AG08395 (cell line): ENCODE data around the gene GPBAR1.

Experiments
- DNase-seq: peaks from one replicate; pipeline ENCODE4 v3.0.0; 2012; ENCODE audit warnings: mixed read lengths, low spot score

The GPBAR1 gene

GRCh38 chr2:218260742-218261422 lies at the start of gene GPBAR1:
TSS of gene GPBAR1 (plus strand) at chr2:218261015. CDS start at chr2:218262725, 1,710 bp downstream.
- DNase-seq = no peak

DNA sequence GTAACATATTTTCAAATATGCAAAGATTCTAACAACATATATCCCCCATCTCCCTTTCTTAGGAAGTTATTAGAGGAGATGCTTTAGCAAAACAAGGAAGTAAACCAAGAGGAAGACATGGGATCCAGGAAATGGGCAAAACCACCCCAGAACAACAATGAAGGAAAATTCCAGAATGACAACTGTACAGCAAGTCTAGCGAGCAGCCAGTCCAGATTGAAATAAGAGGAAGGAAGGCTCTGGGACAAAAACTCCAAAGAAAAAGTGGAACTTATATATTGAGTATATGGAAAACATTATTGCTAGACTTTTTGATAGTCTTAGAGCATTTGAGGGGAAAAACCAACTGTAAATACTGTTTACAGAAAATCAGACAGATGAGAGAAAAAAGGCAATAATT lies 46.7 kb upstream of the GPBAR1 start:
- no peak for DNase-seq

DNA sequence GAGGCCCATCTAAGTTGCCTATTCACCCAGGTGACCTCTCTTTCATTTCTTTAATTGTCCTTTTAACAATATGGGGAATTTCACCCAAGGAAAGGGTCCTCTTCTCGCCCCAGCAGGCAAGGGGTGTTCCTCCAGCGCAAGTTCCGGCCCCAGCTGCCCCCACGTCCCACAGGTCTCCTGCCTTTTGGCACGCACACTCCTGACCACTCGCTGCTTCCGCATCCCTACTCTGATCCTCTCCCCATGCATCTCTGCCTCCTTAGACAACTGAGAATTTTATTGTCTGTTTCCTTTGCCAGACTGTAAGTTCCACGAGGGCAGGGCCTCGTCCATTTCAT lies 44.5 kb upstream of the GPBAR1 start:
- no peak for DNase-seq

- peak; percentile 97 for DNase-seq
Measured at GRCh38 chr2:218216674-218217359, 44.0 kb upstream of the GPBAR1 start, which contains the start of gene ARPC2. TSS of gene ARPC2 (plus strand) at chr2:218217189. CDS start at chr2:218217471, 282 bp downstream.

GRCh38 chr2:218217360-218218267 lies 43.2 kb upstream of the GPBAR1 start:
- DNase-seq = peak; percentile 36

DNA sequence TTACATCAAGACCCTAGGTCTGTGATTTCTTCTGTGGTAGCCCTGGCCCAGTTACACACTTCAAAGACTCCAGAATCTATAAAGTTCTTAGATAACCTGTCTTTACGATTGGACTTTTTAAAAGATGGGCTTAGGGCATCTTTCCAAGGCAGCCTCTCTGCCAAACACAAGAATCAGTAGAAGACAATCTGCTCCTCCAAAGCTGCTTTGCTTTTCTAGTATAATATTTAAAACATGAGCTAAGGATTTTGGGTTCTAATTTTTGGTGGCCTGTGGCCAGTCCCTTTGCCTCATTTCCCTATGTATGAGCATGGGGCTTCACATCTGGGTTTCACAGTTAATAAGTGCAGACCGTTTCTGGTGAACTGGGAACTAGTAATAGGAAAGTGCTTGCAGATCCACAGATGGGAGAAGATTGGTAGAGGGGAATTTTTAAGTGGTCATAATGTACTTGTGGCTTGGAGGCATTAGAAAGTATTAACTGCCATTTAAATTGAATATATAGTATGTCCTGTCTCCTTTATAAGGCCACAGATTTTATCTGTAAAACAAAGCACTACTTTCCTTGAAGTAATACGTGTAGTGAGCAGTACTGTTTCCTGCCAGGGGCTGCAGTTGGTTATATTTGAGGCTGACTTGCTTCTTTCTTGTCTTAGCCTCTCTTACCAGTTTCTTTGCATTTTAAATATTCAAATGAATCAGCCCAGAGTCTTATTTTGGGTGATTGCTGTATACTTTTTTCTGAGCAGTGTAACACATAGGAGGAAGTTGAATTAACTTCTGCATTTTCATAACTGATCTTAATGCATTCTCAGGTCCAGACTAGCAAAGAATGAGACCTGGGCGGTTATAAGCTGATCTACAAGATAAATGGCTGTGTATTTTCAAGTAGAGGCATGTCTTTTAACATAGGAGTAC lies 42.3 kb upstream of the GPBAR1 start:
- no peak for DNase-seq

DNA sequence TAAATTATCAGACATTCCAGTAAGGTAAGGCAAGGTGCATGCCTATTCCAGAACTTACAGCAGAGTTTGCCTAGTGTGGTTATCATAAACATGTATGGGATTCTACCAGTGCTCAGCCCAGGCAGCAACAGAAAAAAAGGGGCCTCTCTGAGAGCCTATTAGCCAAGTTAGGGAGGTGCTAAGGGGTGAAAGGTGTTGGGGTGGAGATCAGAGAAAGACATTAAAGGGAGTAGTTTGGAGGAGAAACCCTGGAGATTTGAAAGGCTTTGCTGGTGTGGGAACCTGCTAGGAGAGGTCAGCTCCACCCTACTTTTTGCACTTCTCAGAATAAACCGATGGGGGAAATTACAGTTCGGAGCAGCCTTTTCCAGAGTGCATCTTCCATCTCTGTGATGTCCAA lies 40.9 kb upstream of the GPBAR1 start:
- no peak for DNase-seq

DNA sequence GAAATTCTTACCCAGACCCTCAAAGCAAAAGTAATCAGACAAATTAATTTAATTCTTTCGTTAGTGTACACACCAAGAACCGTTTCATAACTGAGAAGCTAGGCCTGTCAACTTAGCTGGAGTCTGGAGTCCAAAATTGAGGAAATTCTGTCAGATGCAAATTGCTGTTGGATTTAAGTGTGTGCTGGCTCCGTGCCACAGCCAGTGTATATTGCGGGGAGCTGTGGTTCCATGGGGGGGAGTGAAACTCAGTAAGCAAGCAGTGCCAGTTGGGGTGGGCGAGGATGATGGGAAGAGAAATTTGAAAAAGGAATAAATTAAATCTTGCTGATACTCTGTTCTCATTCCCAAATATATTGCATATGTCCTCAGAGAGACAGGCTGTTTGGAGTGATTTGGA lies 39.8 kb upstream of the GPBAR1 start:
- no peak for DNase-seq

DNA sequence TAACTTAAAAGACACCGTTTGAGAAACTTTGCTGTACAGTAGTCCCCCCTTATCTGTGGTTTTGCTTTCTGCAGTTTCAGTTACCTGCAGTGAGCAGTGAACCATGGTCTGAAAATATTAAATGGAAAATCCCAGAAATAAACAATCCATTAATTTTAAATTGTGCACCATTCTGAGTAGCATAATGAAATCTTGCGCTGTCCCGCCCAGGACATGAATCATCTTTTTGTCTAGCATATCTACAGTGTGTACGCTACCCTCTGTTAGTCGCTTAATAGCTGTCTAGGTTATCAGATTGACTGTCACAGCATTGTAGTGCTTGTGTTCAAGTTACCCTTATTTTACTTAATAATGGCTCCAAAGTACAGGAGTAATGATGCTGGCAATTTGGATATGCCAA lies 37.8 kb upstream of the GPBAR1 start:
- no peak for DNase-seq

GRCh38 chr2:218224186-218224585 lies 36.6 kb upstream of the GPBAR1 start:
- no peak for DNase-seq

DNA sequence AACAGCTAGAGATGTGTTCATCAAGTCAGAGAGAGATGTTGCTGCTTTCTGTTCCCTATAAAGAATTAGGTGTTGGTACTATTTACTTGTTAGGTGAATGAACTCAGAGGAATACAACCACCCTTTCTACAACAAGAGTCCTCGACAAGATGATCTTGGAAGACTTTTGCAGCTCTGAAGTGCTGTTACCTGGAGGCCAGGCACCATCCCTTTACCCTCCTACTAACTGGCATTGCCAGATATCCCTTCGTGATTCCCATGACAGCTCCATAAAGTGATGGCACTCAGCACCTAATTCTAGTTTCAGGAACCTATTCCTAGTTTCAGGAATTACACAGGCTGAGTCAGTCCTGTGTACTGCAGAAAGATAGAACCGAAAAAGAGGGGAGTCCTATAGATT lies 33.9 kb upstream of the GPBAR1 start:
- no peak for DNase-seq

DNA sequence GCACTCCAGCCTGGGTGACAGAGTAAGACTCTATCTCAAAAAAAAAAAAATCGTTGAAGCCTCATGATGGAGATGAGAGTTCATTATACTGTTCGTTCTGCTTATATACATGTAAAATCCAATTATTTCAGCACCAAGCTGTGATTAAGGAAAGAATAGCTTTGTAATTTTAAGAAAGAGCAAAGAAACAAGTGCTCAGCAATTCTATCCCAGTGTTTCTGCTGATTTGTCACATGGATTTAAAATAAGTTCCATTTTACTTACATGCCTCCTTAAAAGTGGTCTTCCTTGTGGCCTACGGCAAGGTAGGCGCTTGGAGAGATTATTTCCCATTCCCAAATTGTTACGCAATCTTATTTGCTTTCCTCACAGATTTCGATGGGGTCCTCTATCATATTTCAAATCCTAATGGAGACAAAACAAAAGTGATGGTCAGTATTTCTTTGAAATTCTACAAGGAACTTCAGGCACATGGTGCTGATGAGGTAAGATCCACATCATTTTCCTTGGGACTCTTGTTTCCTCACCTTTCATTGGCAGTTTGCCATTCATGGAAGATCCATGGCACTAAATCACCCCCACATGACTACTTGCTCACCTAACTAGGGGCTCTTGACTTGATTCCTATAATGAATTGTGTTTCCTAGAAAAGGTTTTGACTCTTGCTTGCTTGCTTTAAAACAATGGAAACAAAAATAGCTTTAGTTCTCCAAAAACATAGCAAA lies 32.3 kb upstream of the GPBAR1 start:
- DNase-seq = no peak

DNA sequence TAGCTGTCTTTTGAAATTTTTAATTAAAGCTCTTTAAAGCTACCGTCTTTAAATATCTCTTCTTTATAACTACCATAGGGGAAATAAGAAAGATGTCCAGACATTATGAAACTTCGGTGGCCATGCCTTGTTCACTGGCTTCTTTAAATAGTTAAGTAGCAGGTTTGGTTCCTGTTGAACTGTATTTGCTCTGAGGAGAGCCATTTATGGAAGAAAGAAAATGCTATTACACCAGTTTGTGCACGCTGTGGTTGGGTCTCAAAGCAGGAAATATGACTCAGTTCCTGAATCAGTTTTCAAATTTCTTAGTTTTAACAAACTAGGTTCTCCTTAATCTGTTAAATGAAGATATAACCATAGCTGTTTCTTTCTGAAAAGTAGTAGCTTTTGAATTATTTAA lies 31.6 kb upstream of the GPBAR1 start:
- DNase-seq = peak; percentile 79

DNA sequence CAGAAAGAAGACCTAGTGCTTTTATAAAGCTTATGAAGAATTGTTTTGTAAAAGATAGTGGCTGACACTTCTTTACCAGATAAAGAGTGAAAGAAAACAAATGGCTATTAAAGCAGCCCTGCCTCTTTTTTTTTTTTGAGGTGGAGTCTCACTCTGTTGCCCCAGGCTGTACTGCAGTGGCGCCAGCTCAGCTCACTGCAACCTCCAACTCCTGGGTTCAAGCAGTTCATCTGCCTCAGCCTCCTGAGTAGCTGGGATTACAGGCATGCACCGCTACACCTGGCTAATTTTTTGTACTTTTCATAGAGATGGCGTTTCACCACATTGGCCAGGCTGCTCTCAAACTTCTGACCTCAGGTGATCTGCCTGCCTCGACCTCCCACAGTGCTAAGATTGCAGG lies 31.0 kb upstream of the GPBAR1 start:
- DNase-seq = no peak

GRCh38 chr2:218230882-218231281 lies 29.9 kb upstream of the GPBAR1 start:
- peak; percentile 8 for DNase-seq

DNA sequence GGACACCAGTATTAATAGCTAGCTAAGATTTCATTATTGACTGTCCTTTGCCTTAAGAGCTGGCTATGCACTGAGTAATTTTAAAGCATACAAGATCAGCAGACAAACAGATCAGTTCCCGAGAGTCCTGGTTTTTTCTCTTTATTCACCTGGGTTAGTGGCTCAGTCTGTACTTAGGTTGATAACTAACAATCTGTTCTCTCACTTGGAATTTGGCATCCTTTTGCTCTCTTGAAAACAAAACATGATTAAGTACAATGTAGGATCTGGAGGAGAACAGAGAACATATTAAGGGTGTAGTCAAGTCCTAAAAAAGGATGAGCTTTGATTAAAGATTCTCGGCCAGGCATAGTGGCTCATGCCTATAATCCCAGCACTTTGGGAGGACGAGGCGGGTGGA lies 27.3 kb upstream of the GPBAR1 start:
- no peak for DNase-seq

GRCh38 chr2:218234521-218234920 lies 26.3 kb upstream of the GPBAR1 start:
- DNase-seq = no peak

DNA sequence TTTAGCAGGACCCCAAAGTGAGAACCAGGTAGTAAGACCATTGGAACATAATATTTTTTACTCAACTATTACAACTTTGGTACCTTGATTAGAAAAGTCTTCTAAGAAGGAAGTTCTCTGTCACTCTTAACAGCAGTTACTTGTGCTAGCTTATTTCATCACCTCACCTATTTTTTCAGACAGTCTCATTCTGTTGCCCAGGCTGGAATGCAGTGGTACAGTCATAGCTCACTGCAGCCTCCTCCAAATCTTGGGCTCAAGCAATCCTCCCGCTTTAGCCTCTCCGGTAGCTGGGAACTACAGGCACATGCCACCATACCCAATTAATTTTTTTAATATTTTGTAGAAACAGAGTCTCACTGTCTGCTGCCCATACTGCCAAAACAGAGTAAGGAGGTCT lies 25.8 kb upstream of the GPBAR1 start:
- no peak for DNase-seq

DNA sequence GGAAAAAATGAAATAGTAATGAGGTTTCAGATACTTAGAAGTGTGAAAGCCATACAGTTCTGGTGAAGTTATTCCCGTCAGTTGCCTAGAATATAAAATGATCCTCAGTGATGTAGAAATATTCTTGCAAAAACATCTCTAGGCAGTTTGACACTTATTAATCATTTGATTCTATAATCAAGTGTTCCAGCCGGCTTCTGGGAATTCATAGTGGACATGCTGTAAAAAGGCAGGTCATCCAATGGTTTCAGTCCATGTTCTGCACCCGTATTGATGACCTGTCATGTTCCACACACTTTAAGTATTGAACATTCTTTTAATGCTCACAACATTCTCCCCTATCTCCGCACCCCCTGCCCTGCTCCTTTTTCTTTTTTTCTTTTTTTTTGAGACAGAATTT lies 24.0 kb upstream of the GPBAR1 start:
- DNase-seq = no peak

DNA sequence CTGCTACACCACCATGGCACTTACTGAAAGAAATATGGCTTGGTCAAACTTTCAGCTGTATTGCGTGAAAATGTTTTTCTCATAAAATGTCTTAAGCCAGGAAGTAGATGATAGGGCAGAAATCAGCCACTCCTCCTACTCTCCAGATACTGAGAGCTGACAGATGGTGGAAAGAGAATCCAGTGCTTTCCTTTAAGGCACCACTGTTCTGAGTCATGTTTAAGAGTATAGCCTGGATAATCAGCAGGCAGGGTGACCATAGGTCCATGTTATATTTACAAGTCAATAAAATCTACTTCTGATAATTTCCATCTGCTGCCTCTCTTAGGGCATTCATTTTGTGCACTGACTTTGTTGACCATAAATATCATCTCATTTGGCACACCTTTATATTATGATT lies 21.9 kb upstream of the GPBAR1 start:
- DNase-seq = no peak

DNA sequence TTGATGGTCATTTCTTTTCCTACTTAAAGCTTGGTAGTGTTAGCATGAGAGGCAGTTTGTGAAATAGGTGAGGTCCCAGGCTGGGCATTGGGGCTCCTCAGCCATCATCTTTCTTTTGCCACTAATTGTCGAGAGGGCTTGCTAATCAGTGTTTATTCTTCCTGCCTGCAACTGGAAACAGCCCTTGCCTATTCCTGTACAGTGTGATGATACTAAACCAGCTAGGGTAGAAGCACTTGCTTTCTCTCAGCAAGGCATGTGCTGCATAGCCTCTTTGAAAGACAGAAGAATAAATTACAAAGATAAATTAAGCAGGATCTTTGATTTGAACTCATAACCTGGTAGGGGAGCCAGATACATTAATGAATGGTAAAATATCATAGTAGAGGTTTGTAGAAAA lies 16.6 kb upstream of the GPBAR1 start:
- no peak for DNase-seq
